Nephron (organoid): ENCODE measurements around the gene VPS45.
A peak's percentile ranks its signal among the peaks of the same experiment; 100 is the strongest.

ENCODE experiments used
- H3K27ac Mint-ChIP-seq, 3 experiments: 2 replicates each; pipeline ENCODE4 v1.8.0; 2020; ENCODE audit warnings: mixed read lengths in 3 of 3, mild to moderate bottlenecking in 2 of 3, moderate library complexity in 1 of 3
- H3K27me3 Mint-ChIP-seq: 2 replicates; pipeline ENCODE4 v1.8.0; 2021; ENCODE audit warnings: low read depth, mild to moderate bottlenecking, moderate library complexity, mixed read lengths
- H3K36me3 Mint-ChIP-seq: 2 replicates; pipeline ENCODE4 v1.8.0; 2020; ENCODE audit warnings: low read depth, mixed read lengths
- H3K4me1 Mint-ChIP-seq: 2 replicates; pipeline ENCODE4 v1.8.0; 2020; ENCODE audit warnings: mixed read lengths
- H3K4me3 Mint-ChIP-seq, 3 experiments: 2 replicates each; pipeline ENCODE4 v1.8.0; 2020; ENCODE audit warnings: mild to moderate bottlenecking in 3 of 3, mixed read lengths in 3 of 3, moderate library complexity in 2 of 3
- H3K9me3 Mint-ChIP-seq: 2 replicates; pipeline ENCODE4 v1.8.0; 2020; ENCODE audit warnings: mixed read lengths
- TF ChIP-seq, protein P1 (sequence below), 3 experiments: fragments of 200-600 bp; sonication (generic); IDR thresholded peaks; one replicate each; pipeline ENCODE4 v1.5.0; 2021; ENCODE audit warnings: antibody characterized with exemption in 3 of 3; ENCODE audit not compliant: unreplicated experiment in 3 of 3

Gene VPS45

DNA sequence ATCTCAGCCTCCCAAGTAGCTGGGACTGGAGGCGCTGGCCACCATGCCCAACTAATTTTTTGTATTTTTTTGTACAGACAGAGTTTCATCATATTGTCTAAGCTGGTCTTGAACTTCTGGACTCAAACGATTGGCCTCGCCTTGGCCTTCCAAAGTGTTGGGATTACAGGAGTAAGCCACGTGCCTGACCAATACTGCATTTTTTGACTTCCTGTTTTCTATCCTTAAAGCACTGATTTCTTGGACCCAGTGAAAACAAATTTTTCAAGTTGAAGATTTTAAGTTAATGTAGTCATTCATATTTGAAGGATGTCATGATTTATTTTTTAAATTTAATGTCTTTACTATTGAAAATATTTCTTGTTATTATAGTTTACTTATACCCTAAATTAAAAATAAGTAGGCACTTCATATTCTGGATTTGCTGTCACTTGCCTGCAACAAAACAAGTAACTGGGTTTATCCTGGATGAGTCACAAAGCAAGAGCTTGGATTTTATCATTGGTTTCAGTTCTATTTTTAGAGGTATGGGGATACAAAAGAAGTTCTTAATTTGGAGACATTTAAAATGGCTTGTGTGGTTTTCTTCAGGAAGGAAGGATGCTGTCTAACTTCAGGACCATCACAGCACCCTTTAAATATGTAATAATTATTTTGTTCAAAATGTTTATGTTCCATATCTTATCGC is 2.2 kb upstream of the VPS45 start:
- Mint-ChIP-seq H3K4me1 (peaks cover 45% of the 10 kb centered on the region), H3K27me3 (no peaks in the 10 kb centered on the region), H3K4me3 (peak overlapping the region; percentile 69 to 99 (median 96)), H3K36me3 (peaks cover 8% of the 10 kb centered on the region), H3K9me3 (no peaks in the 10 kb centered on the region), H3K27ac (peak overlapping the region; percentile 54 to 98 (median 82))
- TF ChIP-seq, protein P1, sequence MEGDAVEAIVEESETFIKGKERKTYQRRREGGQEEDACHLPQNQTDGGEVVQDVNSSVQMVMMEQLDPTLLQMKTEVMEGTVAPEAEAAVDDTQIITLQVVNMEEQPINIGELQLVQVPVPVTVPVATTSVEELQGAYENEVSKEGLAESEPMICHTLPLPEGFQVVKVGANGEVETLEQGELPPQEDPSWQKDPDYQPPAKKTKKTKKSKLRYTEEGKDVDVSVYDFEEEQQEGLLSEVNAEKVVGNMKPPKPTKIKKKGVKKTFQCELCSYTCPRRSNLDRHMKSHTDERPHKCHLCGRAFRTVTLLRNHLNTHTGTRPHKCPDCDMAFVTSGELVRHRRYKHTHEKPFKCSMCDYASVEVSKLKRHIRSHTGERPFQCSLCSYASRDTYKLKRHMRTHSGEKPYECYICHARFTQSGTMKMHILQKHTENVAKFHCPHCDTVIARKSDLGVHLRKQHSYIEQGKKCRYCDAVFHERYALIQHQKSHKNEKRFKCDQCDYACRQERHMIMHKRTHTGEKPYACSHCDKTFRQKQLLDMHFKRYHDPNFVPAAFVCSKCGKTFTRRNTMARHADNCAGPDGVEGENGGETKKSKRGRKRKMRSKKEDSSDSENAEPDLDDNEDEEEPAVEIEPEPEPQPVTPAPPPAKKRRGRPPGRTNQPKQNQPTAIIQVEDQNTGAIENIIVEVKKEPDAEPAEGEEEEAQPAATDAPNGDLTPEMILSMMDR (IDR thresholded peaks at IDR 0.05; ENCODE audit: unreplicated experiment in 3 of 3) = no peak

DNA sequence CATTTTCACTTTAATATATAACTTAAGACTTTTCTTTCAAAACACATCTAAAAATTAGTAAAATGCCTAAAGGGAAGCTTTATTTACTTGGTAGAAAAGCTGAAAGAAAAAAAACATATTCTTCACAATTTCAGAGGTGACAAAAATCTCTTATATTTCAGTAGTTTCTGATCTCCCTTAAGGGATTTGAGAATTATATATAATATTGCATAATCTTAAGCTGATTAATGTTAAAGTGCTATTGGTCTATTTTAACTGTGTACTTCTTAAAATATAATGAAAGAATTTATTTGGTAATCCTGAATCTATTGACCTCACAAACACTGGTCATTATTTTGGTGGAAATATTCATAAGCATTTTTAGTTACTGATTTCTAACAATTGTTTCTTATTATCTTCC is 1.2 kb upstream of the VPS45 start:
- no peaks in the 10 kb centered on the region for H3K27me3 Mint-ChIP-seq
- H3K9me3 Mint-ChIP-seq = no peaks in the 10 kb centered on the region
- peaks cover 44% of the 10 kb centered on the region for H3K4me1 Mint-ChIP-seq
- peak overlapping the region; percentile 98 to 100 (median 99) for H3K27ac Mint-ChIP-seq
- H3K4me3 Mint-ChIP-seq = peak overlapping the region; percentile 92 to 99 (median 96)
- peaks cover 8% of the 10 kb centered on the region for H3K36me3 Mint-ChIP-seq
- TF ChIP-seq, protein P1 (IDR thresholded peaks at IDR 0.05; ENCODE audit: unreplicated experiment in 3 of 3) = no peak

DNA sequence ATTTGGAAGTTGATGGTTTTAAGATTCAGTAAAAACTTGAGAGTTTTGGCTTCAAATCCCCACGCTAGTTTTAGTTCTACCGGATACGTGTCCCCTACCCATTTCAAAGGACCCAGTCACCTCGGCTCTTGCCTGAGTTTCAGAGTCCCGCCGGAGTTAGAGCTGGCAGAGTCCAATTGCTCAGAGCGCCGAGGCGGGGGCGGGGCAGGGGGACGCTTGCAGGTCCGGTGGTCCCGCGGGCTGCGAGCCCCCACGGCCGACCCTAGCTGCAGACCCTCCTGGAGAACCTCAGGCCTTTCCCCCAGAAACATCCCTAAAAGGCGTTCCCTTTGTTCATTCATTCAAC is 765 bp upstream of the VPS45 start:
- H3K4me3 Mint-ChIP-seq = peak overlapping the region; percentile 92 to 99 (median 96)
- H3K27ac Mint-ChIP-seq = peak overlapping the region; percentile 98 to 100 (median 99)
- no peaks in the 10 kb centered on the region for H3K9me3 Mint-ChIP-seq
- H3K27me3 Mint-ChIP-seq = no peaks in the 10 kb centered on the region
- peaks cover 10% of the 10 kb centered on the region for H3K36me3 Mint-ChIP-seq
- peaks cover 39% of the 10 kb centered on the region for H3K4me1 Mint-ChIP-seq
- TF ChIP-seq, protein P1 (IDR thresholded peaks at IDR 0.05; ENCODE audit: unreplicated experiment in 3 of 3) = no peak

DNA sequence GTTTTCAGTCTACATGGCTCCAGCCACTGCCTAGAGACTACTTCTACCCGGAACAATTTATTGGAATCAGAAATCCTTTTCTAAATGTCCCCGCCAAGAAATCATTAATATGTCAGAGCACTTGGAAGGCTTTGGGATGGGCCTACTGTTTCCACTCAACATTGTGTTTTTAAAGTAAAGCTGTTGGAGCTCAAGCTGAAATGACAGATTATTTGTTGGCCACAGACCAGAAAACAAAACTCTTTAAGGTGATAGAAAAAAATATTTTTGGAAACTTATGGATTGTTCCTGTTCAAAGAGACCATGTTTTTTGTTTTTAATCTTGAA is 496 bp downstream of the VPS45 start:
- peaks cover 38% of the 10 kb centered on the region for H3K4me1 Mint-ChIP-seq
- TF ChIP-seq, protein P1 (IDR thresholded peaks at IDR 0.05; ENCODE audit: unreplicated experiment in 3 of 3) = no peak
- H3K9me3 Mint-ChIP-seq = no peaks in the 10 kb centered on the region
- peak overlapping the region; percentile 98 to 100 (median 99) for H3K27ac Mint-ChIP-seq
- H3K4me3 Mint-ChIP-seq = peak overlapping the region; percentile 92 to 99 (median 96)
- peaks cover 19% of the 10 kb centered on the region for H3K36me3 Mint-ChIP-seq
- H3K27me3 Mint-ChIP-seq = no peaks in the 10 kb centered on the region

DNA sequence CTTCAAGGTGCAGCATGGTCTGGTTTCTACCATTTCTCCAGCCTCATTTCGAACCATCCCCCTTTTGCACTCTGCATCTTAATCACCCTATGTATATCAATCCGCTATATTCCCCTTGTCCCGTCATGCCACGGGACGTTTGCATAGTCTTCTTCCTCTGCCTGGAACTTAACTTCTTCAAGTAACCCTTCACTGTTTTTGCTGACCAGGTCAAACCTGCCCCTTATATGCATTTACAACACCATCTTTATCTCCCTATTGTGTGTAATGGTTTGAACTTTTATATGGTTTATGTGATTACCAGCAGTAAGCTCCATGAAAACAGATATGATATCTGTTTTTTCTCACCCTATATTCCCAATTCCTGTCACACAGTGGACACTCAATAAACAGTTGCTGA is 2.3 kb downstream of the VPS45 start:
- H3K4me1 Mint-ChIP-seq = peaks cover 38% of the 10 kb centered on the region
- no peaks in the 10 kb centered on the region for H3K9me3 Mint-ChIP-seq
- peak overlapping the region; percentile 79 to 96 (median 79) for H3K4me3 Mint-ChIP-seq
- TF ChIP-seq, protein P1 (IDR thresholded peaks at IDR 0.05; ENCODE audit: unreplicated experiment in 3 of 3) = no peak
- no peaks in the 10 kb centered on the region for H3K27me3 Mint-ChIP-seq
- peak overlapping the region; percentile 4 to 55 (median 54) for H3K27ac Mint-ChIP-seq
- H3K36me3 Mint-ChIP-seq = peaks cover 34% of the 10 kb centered on the region

DNA sequence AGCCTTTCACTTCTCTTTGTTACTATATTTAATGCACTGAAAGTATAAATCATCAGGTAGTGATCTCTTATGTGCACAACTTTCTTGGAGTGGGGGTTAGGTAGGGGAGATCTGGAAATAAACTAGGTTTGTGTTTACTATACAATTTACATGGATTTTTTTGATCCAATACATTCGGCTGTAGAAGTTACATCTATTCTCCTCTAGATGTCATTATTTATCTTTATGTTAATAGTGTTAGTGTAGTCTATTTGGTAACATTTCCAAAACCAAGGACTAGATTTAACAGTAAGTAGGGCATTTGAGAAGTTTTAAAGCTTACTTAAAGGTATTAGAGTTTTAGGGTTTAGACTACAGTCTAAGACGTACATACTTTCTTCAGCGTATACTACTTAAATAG is 5.4 kb downstream of the VPS45 start:
- no peaks in the 10 kb centered on the region for H3K27me3 Mint-ChIP-seq

More for the DNA sequence above, 5.4 kb downstream of the VPS45 start:
- Mint-ChIP-seq H3K9me3 (no peaks in the 10 kb centered on the region), H3K27ac (peak overlapping the region in 1 of 3 experiments; percentile 70), H3K36me3 (peaks cover 55% of the 10 kb centered on the region), H3K4me3 (peak overlapping the region in 2 of 3 experiments; percentile 39 to 50), H3K4me1 (peaks cover 21% of the 10 kb centered on the region)
- TF ChIP-seq, protein P1 (IDR thresholded peaks at IDR 0.05; ENCODE audit: unreplicated experiment in 3 of 3) = peak; percentile 26 to 41 (median 39)
